ENCODE measurements around the gene TCEAL8. TPM values are rescaled to one million over a fixed set of nuclear protein-coding genes. Genes with fewer than 3 reads are reported as not detected.
A peak's percentile ranks its signal among the peaks of the same experiment; 100 is the strongest.

The TCEAL8 gene
- total and polyA plus RNA-seq, 5 donors from 2014 or later = 16.8 to 98.7 (median 95.4) TPM

DNA sequence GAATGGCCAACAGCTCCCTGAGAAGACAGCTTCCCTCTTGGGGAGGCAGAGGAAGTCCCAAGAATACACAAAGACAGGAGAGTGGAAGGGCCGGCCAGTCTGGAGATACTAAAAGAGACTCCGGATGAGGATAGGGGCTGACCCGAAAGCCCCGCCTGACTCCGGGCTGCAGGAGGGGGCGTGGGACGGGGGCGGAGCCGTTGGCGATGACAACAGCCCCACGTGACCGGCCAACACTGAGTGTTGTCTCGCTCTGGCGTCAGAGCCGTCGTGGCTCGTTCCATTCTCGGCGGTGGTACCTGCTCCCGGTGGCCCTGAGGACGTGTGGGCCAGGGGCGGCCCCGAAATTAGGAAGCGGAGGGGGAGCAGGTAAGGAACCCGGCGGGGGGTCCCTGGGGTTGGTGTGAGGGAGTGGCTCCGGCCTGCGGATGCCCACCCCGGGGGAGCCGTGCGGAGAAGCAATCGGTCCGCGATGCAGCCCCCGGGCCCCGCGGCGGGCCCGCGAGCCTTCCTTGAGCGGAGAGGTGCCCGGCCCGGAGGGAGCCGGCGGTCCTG is 40.0 kb downstream of the TCEAL8 start, which contains the start of gene BEX4:
TSS of gene BEX4 (plus strand) at position 239 of the 555 bp plus-strand sequence. CDS start 1,046 bp downstream, outside the sequence.
- Mint-ChIP-seq H3K9me3 (peaks cover 0 to 1% (median 0%) of the 10 kb centered on the region in 7 donors), H3K27me3 (peaks cover 11% of the 10 kb centered on the region)
- peak; percentile 88 to 91 for ATAC-seq (ENCODE audit: low read depth in 2 of 2)

DNA sequence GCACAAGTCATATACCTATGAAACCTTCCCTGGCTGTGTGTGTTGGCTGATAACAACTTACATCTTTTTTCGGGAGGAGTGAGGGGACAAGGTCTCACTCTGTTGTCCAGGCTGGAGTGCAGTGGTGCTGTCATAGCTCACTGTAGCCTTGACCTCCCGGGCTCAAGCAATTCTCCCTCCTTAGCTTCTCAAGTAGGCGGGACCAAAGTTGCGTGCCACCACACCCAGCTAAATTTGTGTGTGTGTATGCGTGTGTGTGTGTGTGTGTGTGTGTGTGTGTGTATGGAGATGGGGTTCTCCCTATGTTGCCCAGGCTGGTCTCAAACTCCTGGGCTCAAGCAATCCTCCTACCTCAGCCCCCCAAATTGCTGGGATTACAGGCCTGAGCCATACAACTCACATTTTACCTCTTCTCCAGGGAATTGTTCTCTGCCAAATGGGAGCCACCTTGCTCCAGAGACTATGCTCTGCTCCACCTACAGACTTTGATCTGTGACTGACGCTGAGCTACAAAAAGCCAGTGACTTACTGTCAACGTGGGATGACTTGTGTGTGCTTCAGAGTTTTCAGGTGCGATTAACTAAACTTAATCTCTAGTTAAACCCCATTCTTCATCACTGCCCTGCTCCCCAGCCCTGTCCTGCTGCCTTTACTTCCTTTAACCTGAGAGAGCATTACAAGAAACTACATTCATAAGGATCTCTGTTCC is 42.1 kb downstream of the TCEAL8 start:
- peaks cover 17% of the 10 kb centered on the region for H3K27me3 Mint-ChIP-seq
- Histone ChIP-seq H3K27ac (ENCODE audit: insufficient read depth, low read length, poor library complexity, severe bottlenecking) (no peak overlapping the region), H3K4me1 (ENCODE audit: control insufficient read depth, insufficient read depth, low read length, poor library complexity, severe bottlenecking) (peaks cover 10% of the 10 kb centered on the region), H3K36me3 (ENCODE audit: control insufficient read depth, insufficient read depth, low read length) (no peaks in the 10 kb centered on the region), H3K4me3 (ENCODE audit: low read depth, low read length) (no peak overlapping the region), H3K9me3 (ENCODE audit: control insufficient read depth in 2 of 2, low read length in 2 of 2) (no peaks in the 10 kb centered on the region), H3K27me3 (ENCODE audit: control insufficient read depth, insufficient read depth, low read length) (no peaks in the 10 kb centered on the region)
- H3K4me1 Mint-ChIP-seq = peaks cover 0 to 20% (median 4%) of the 10 kb centered on the region in 4 donors
- H3K27ac Mint-ChIP-seq = no peak overlapping the region
- ATAC-seq (ENCODE audit: low read depth in 2 of 2) = no peak
- peaks cover 4% of the 10 kb centered on the region for H3K36me3 Mint-ChIP-seq
- no peak overlapping the region for H3K4me3 Mint-ChIP-seq
- H3K9me3 Mint-ChIP-seq = peaks cover 0 to 1% (median 0%) of the 10 kb centered on the region in 7 donors
- no peak for DNase-seq

More for the DNA sequence above, 40.0 kb downstream of the TCEAL8 start, which contains the start of gene BEX4:
- Histone ChIP-seq H3K4me3 (ENCODE audit: low read depth, low read length) (peak within 1 kb of the TSS; percentile 26), H3K27ac (ENCODE audit: insufficient read depth, low read length, poor library complexity, severe bottlenecking) (peak within 1 kb of the TSS; percentile 82), H3K36me3 (ENCODE audit: control insufficient read depth, insufficient read depth, low read length) (no peaks in the 10 kb centered on the region), H3K4me1 (ENCODE audit: control insufficient read depth, insufficient read depth, low read length, poor library complexity, severe bottlenecking) (peaks cover 10% of the 10 kb centered on the region), H3K27me3 (ENCODE audit: control insufficient read depth, insufficient read depth, low read length) (no peaks in the 10 kb centered on the region), H3K9me3 (ENCODE audit: control insufficient read depth in 2 of 2, low read length in 2 of 2) (no peaks in the 10 kb centered on the region)
- peak within 1 kb of the TSS; percentile 82 to 87 (median 87) for H3K27ac Mint-ChIP-seq
- peaks cover 4% of the 10 kb centered on the region for H3K36me3 Mint-ChIP-seq
- DNase-seq = peak; percentile 73 to 82 (median 77)
- peak within 1 kb of the TSS; percentile 87 to 93 (median 88) for H3K4me3 Mint-ChIP-seq
- peaks cover 0 to 20% (median 4%) of the 10 kb centered on the region in 4 donors for H3K4me1 Mint-ChIP-seq

DNA sequence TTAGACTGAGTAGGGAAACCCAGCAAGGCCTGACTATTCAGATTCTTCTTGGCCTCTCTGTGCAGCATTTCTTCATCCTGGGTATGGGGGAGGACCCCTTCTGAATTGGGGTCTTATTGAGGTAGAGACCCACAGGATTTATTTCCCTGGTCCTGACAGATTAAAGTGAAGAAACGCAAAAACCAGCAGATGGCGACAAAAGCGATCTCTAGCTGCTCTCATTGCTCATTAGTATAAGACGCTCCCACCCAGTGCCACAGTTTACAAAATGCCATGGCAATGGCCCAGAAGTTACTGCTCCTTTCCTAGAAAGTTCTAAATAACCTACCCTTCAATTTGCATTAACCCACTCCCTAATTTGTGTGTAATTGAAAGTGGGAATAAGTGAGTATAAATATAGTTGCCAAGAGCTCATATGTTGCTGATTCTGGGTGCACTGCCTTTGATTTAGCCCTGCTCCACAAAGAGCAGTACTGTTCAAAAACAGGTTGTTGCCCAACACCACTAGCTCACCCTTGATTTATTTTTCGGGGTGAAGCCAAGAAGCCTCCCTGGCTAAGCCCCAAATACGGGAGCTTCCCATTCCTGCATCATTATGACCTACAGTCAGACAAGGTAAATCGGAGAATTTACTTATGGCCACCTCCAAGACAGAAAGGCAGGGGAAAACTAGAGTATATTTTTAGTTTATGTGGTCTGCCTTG is 43.8 kb downstream of the TCEAL8 start:
- no peak overlapping the region for H3K27ac ChIP-seq (ENCODE audit: insufficient read depth, low read length, poor library complexity, severe bottlenecking)
- H3K9me3 Mint-ChIP-seq = peaks cover 0 to 3% (median 0%) of the 10 kb centered on the region in 7 donors
- H3K4me1 Mint-ChIP-seq = peaks cover 0 to 16% (median 4%) of the 10 kb centered on the region in 4 donors
- no peak overlapping the region for H3K4me3 ChIP-seq (ENCODE audit: low read depth, low read length)
- no peaks in the 10 kb centered on the region for H3K36me3 Mint-ChIP-seq
- H3K27me3 Mint-ChIP-seq = peaks cover 18% of the 10 kb centered on the region
- H3K4me1 ChIP-seq (ENCODE audit: control insufficient read depth, insufficient read depth, low read length, poor library complexity, severe bottlenecking) = peaks cover 7% of the 10 kb centered on the region
- H3K27me3 ChIP-seq (ENCODE audit: control insufficient read depth, insufficient read depth, low read length) = no peaks in the 10 kb centered on the region
- peak overlapping the region in 1 of 4 donors; percentile 65 for H3K4me3 Mint-ChIP-seq
- H3K36me3 ChIP-seq (ENCODE audit: control insufficient read depth, insufficient read depth, low read length) = no peaks in the 10 kb centered on the region
- ATAC-seq (ENCODE audit: low read depth in 2 of 2) (no peak), DNase-seq (peak; percentile 19 to 58 (median 53))
- H3K9me3 ChIP-seq (ENCODE audit: control insufficient read depth in 2 of 2, low read length in 2 of 2) = no peaks in the 10 kb centered on the region
- H3K27ac Mint-ChIP-seq = no peak overlapping the region

DNA sequence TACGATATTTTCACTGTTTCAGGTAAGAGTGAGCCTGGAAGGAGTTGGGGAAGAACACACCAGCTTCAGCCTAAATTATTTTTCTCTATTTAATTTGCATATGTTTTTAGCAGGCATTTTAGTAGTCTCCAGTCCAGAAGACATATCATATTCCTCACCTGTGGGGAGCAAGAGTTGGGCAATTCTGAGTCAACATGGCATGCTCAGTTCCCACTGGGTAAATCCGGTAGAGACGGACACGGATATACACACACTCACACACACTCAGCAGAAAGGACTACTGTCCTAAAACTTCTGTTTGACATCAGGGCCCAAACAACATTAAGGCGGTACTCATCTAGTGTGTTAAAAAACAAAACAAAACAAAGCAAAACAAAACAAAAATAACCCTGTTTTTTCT is 44.9 kb downstream of the TCEAL8 start:
- Histone ChIP-seq H3K27me3 (ENCODE audit: control insufficient read depth, insufficient read depth, low read length) (no peaks in the 10 kb centered on the region), H3K36me3 (ENCODE audit: control insufficient read depth, insufficient read depth, low read length) (no peaks in the 10 kb centered on the region), H3K9me3 (ENCODE audit: control insufficient read depth in 2 of 2, low read length in 2 of 2) (no peaks in the 10 kb centered on the region), H3K4me1 (ENCODE audit: control insufficient read depth, insufficient read depth, low read length, poor library complexity, severe bottlenecking) (no peaks in the 10 kb centered on the region), H3K27ac (ENCODE audit: insufficient read depth, low read length, poor library complexity, severe bottlenecking) (no peak overlapping the region), H3K4me3 (ENCODE audit: low read depth, low read length) (no peak overlapping the region)
- Mint-ChIP-seq H3K4me1 (peaks cover 0 to 10% (median 3%) of the 10 kb centered on the region in 4 donors), H3K4me3 (no peak overlapping the region), H3K27me3 (peaks cover 18% of the 10 kb centered on the region), H3K27ac (no peak overlapping the region), H3K9me3 (peaks cover 0 to 3% (median 0%) of the 10 kb centered on the region in 7 donors), H3K36me3 (no peaks in the 10 kb centered on the region)
- no peak for DNase-seq
- ATAC-seq (ENCODE audit: low read depth in 2 of 2) = no peak

Other genes starting within 250 kb of the TCEAL8 start
- gene BEX1, start 191.0 kb downstream of the TCEAL8 start, total RNA-seq = 0.64 TPM
- 1 to 10 TPM in 1 of 4 donors, under 1 TPM in 2, not detected in 1; 0.53 to 2.3 (median 0.66) TPM for gene BEX1, start 191.0 kb downstream of the TCEAL8 start, polyA plus RNA-seq
- gene NXF3, start 162.0 kb downstream of the TCEAL8 start, total RNA-seq = not detected
- gene NXF3, start 162.0 kb downstream of the TCEAL8 start, polyA plus RNA-seq = not detected
- 32.0 TPM for gene BEX4, start 40.0 kb downstream of the TCEAL8 start, total RNA-seq
- gene BEX4, start 40.0 kb downstream of the TCEAL8 start, polyA plus RNA-seq = 10 to 100 TPM; 62.9 to 77.0 (median 71.2) TPM
- not detected for gene TCEAL5, start 21.6 kb upstream of the TCEAL8 start, total RNA-seq
- not detected for gene TCEAL5, start 21.6 kb upstream of the TCEAL8 start, polyA plus RNA-seq
- 25.7 TPM for gene BEX2, start 55.8 kb upstream of the TCEAL8 start, total RNA-seq
- gene BEX2, start 55.8 kb upstream of the TCEAL8 start, polyA plus RNA-seq = 10 to 100 TPM; 48.8 to 93.7 (median 67.8) TPM
- not detected for gene TCEAL7, start 75.1 kb upstream of the TCEAL8 start, total RNA-seq
- under 1 TPM in 1 of 4 donors, not detected in 3; 0.20 TPM for gene TCEAL7, start 75.1 kb upstream of the TCEAL8 start, polyA plus RNA-seq
- 1.2 TPM for gene TCEAL9, start 101.4 kb upstream of the TCEAL8 start, total RNA-seq
- gene TCEAL9, start 101.4 kb upstream of the TCEAL8 start, polyA plus RNA-seq = 1 to 10 TPM in 2 of 4 donors, under 1 TPM in 2; 0.39 to 1.7 (median 1.2) TPM
- gene BEX3, start 121.4 kb upstream of the TCEAL8 start, total RNA-seq = 29.2 TPM
- 100 to 1,000 TPM; 115 to 166 (median 150) TPM for gene BEX3, start 121.4 kb upstream of the TCEAL8 start, polyA plus RNA-seq

Data from CD4-positive, CD25-positive, alpha-beta regulatory T cell (primary cell).